Smooth muscle cell (in vitro differentiated cells): ENCODE data around the gene COL23A1. TPM values are rescaled to one million over a fixed set of nuclear protein-coding genes. Genes with fewer than 3 reads are reported as not detected.

Experiments
- DNase-seq: peaks from one replicate; lab custom pipeline; 2025; ENCODE audit not compliant: unreplicated experiment; lab: John Stamatoyannopoulos, UW
- H2AFZ ChIP-seq: fragments of 200-600 bp; sonication (generic); 2 replicates; pipeline ENCODE4 v1.6.0; 2016; ENCODE audit warnings: antibody characterized with exemption, low read depth, mild to moderate bottlenecking
- H3F3A ChIP-seq: fragments of 200-600 bp; sonication (generic); 2 replicates; pipeline ENCODE4 v1.6.0; 2017; ENCODE audit warnings: antibody characterized with exemption, low read depth
- H3K27ac ChIP-seq: fragments of 200-600 bp; sonication (generic); 2 replicates; pipeline ENCODE4 v1.5.1; 2016; ENCODE audit warnings: low read depth, mild to moderate bottlenecking
- H3K27me3 ChIP-seq: fragments of 200-600 bp; sonication (generic); 2 replicates; pipeline ENCODE4 v1.6.1; 2016; ENCODE audit warnings: low read depth, mild to moderate bottlenecking
- H3K36me3 ChIP-seq: fragments of 200-600 bp; sonication (generic); 2 replicates; pipeline ENCODE4 v1.5.1; 2016; ENCODE audit warnings: low read depth
- H3K4me1 ChIP-seq: fragments of 200-600 bp; sonication (generic); 2 replicates; pipeline ENCODE4 v1.5.1; 2016; ENCODE audit warnings: low read depth
- H3K4me2 ChIP-seq: fragments of 200-600 bp; sonication (generic); 2 replicates; pipeline ENCODE4 v1.6.0; 2016; ENCODE audit warnings: mild to moderate bottlenecking
- H3K4me3 ChIP-seq: fragments of 200-600 bp; sonication (generic); 2 replicates; pipeline ENCODE4 v1.5.1; 2016; ENCODE audit warnings: mild to moderate bottlenecking
- H3K79me2 ChIP-seq: fragments of 200-600 bp; sonication (generic); 2 replicates; pipeline ENCODE4 v1.6.0; 2016; ENCODE audit warnings: low read depth, mild to moderate bottlenecking
- H3K9ac ChIP-seq: fragments of 200-600 bp; sonication (generic); 2 replicates; pipeline ENCODE4 v1.6.0; 2016; ENCODE audit warnings: low read depth
- H3K9me3 ChIP-seq: fragments of 200-600 bp; sonication (generic); replicated peaks from 2 replicates; pipeline ENCODE4 v1.5.1; 2016; ENCODE audit warnings: low read depth
- H4K20me1 ChIP-seq: fragments of 200-600 bp; sonication (generic); 2 replicates; pipeline ENCODE4 v1.6.0; 2016; ENCODE audit warnings: low read depth
- CTCF ChIP-seq: fragments of 200-600 bp; sonication (generic); IDR thresholded peaks from 2 replicates; pipeline ENCODE4 v1.5.1; 2017; ENCODE audit warnings: borderline replicate concordance, mild to moderate bottlenecking, antibody characterized with exemption; ENCODE audit not compliant: insufficient read depth, poor library complexity, severe bottlenecking
- WGBS: methylation state at CpG from one replicate; pipeline ENCODE4 v1.1.7; 2016; ENCODE audit warnings: low lambda C conversion rate; 5-methylcytosine and 5-hydroxymethylcytosine counted together
- polyA plus RNA-seq: library from polyadenylated mRNA; unstranded; fragments of >200 nt; fragmentation: Nextera tagmentation; extraction: Ambion mirVana; gene quantifications from 2 replicates; pipeline ENCODE4 v1.2.1, GENCODE V29; 2016
- total RNA-seq: library from RNA; depleted of rRNA; stranded (reverse); fragments of >200 nt; gene quantifications from 2 replicates; pipeline ENCODE4 v1.2.3, GENCODE V29; 2014

Gene COL23A1
- total and polyA plus RNA-seq, 2 experiments from 2014 or later, result 5.3 to 27.4 TPM

DNA sequence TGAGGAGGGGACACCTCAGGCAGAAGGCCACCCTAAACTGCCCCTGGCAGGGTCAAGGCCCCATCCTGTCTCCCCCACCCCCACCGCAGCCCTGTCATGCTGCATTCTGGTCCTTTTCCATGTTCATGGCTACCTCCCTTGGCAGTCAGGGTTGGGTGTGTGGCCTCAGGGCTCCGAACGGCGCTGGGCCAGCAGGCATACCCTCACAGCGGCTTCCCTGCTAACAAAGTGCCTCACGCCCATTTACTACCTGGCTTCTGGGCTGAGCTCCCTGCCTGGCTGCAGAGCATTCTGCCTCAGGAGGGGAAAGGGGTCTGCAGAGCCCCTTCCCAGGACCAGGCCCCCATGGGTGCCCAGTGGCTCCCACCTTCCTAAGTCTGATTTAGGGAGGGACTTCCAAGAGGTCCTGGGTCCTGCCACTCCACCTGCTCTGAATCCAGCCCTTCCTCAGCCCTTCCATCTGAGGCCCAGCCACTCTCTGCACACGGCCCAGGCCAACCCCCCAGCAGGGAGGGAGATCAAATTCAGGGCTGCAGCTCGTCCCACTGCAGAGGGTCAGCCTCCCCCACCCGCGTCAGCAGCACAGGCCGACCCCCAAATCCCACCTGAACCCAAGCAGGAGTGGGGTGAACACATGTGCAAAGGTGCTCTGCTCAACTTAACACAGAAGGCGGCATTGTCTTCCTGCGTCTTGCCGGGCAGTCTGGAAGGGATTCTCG is 241.7 kb downstream of the COL23A1 start:
- Histone ChIP-seq H3K9ac (no peak overlapping the region), H3K4me1 (no peaks in the 10 kb centered on the region), H3K9me3 (no peaks in the 10 kb centered on the region), H2AFZ (no peak overlapping the region), H3F3A (no peaks in the 10 kb centered on the region), H3K4me2 (no peak overlapping the region), H3K27ac (no peak overlapping the region), H3K4me3 (no peak overlapping the region), H3K36me3 (no peaks in the 10 kb centered on the region), H4K20me1 (no peaks in the 10 kb centered on the region), H3K79me2 (no peaks in the 10 kb centered on the region), H3K27me3 (no peaks in the 10 kb centered on the region)
- 82% methylated on average over 14 of the region's 15 CpGs for WGBS
- TF ChIP-seq CTCF, result no peak
- DNase-seq, result no peak

DNA sequence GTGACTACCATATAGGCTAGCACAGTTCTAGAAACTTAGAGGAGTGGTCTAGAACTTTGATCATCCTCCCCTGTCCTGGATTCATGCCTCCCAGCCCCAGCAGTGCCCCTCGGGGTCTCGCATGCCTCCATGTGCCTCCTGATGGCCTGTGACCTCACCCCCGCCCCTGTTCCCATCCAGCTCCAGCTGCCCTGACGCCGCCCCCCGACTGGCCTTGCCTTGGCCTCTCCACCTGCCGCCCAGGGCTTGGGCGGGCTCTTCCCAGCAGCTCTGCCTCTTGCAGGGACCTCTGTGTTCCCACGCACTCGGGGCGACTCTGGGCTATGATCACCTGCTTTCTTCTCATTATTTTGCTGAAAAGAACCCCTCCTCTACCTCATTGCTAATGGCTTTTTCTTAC is 242.2 kb downstream of the COL23A1 start:
- Histone ChIP-seq H3K4me2 (no peak overlapping the region), H3K79me2 (no peaks in the 10 kb centered on the region), H3K9me3 (no peaks in the 10 kb centered on the region), H2AFZ (no peak overlapping the region), H3K4me3 (no peak overlapping the region), H3F3A (no peaks in the 10 kb centered on the region), H3K9ac (no peak overlapping the region), H4K20me1 (no peaks in the 10 kb centered on the region), H3K27me3 (no peaks in the 10 kb centered on the region), H3K4me1 (no peaks in the 10 kb centered on the region), H3K36me3 (no peaks in the 10 kb centered on the region), H3K27ac (no peak overlapping the region)
- no peak for DNase-seq
- no peak for TF ChIP-seq CTCF
- 97% methylated on average over 11 of the region's 11 CpGs for WGBS

DNA sequence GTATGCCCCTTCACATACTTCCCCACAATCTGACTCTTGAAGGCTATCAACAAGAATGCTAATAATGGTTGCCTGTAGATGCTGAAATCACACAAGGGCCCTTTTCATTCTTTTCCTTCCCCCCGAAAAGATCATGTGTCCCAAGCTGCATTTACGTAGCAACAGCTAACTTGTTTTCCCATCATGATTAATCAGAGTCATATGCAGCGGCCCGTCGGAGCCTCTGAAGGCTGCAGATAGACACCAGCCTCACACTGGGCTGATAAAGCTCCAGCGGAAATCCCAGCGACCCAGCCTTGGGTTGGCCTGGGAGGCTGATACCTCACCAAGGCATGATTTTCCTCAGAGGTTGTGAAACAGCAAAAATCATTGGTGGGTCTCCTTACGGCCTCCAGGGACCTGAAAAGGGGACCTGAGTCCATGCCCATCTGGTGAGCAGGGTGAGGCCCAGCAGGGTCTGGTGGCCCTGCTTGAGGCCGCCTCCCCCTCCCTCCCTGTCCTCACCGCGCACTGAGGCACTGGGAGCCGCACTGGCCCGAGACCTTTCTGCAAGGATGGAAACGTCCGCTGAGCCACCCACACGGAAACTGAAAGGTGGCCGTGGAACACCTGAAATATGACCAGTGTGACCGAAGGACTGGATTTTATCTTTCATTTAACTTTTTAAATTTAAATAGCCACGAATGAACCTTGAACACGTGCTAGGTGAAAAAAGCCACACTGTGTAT is 243.4 kb downstream of the COL23A1 start:
- H2AFZ ChIP-seq, result no peak overlapping the region
- H3F3A ChIP-seq, result no peaks in the 10 kb centered on the region
- no peaks in the 10 kb centered on the region for H3K9me3 ChIP-seq
- H3K27ac ChIP-seq, result peak overlapping the region; percentile 34
- H3K27me3 ChIP-seq, result no peaks in the 10 kb centered on the region
- no peak overlapping the region for H3K9ac ChIP-seq
- 74% methylated on average over 20 of the region's 20 CpGs for WGBS
- H4K20me1 ChIP-seq, result no peaks in the 10 kb centered on the region
- H3K4me3 ChIP-seq, result no peak overlapping the region
- DNase-seq, result no peak
- peak overlapping the region; percentile 26 for H3K4me2 ChIP-seq
- no peak for TF ChIP-seq CTCF
- H3K79me2 ChIP-seq, result no peaks in the 10 kb centered on the region
- no peaks in the 10 kb centered on the region for H3K4me1 ChIP-seq
- no peaks in the 10 kb centered on the region for H3K36me3 ChIP-seq
